Liver (tissue), 9 donors: ENCODE data around the gene FILIP1L. TPM values are rescaled to one million over a fixed set of nuclear protein-coding genes. Genes with fewer than 3 reads are reported as not detected.

Experiments
- DNase-seq: peaks from one replicate; pipeline ENCODE4 v3.0.0-alpha.2; 2017; ENCODE audit warnings: low spot score
- H3K27ac ChIP-seq, 2 donors: one replicate each; pipeline ENCODE4 v1.7.0; 2013; ENCODE audit warnings: inconsistent platforms in 2 of 2, low read length in 2 of 2, control low read depth in 1 of 2, low read depth in 1 of 2, mild to moderate bottlenecking in 1 of 2
- H3K27me3 ChIP-seq, 4 donors: one replicate each; pipeline versions ENCODE4 v1.6.1 to v1.7.0; 2013; ENCODE audit warnings: low read length in 3 of 4, inconsistent platforms in 1 of 4, mild to moderate bottlenecking in 1 of 4, moderate library complexity in 1 of 4; ENCODE audit not compliant: control insufficient read depth in 4 of 4, insufficient read depth in 4 of 4
- H3K36me3 ChIP-seq, 4 donors: one replicate each; pipeline versions ENCODE4 v1.6.1 to v1.7.0; 2013; ENCODE audit warnings: low read length in 3 of 4, mild to moderate bottlenecking in 3 of 4, low read depth in 1 of 4, moderate library complexity in 1 of 4; ENCODE audit not compliant: control insufficient read depth in 4 of 4, insufficient read depth in 3 of 4
- H3K4me1 ChIP-seq, 4 donors: one replicate each; pipeline versions ENCODE4 v1.6.1 to v1.7.0; 2013; ENCODE audit warnings: low read length in 3 of 4, mild to moderate bottlenecking in 3 of 4, moderate library complexity in 1 of 4; ENCODE audit not compliant: control insufficient read depth in 4 of 4, insufficient read depth in 4 of 4
- H3K4me3 ChIP-seq, 3 donors: one replicate each; pipeline versions ENCODE4 v1.6.1 to v1.7.0; 2013; ENCODE audit warnings: low read length in 3 of 3, control low read depth in 1 of 3, low read depth in 1 of 3, mild to moderate bottlenecking in 1 of 3
- H3K9ac ChIP-seq, 2 donors: one replicate each; pipeline ENCODE4 v1.7.0; 2013; ENCODE audit warnings: low read length in 2 of 2, mild to moderate bottlenecking in 2 of 2, moderate library complexity in 2 of 2, control low read depth in 1 of 2, low read depth in 1 of 2
- H3K9me3 ChIP-seq, 4 donors: one replicate each; pipeline versions ENCODE4 v1.6.1 to v1.7.0; 2013; ENCODE audit warnings: low read length in 3 of 4; ENCODE audit not compliant: control insufficient read depth in 4 of 4
- EGR1 ChIP-seq, 2 donors: IDR thresholded peaks; 2 replicates each; pipeline ENCODE4 v1.6.1; 2016 to 2018; ENCODE audit warnings: antibody characterized with exemption in 2 of 2, low read depth in 2 of 2
- FOXA2 ChIP-seq: IDR thresholded peaks from 2 replicates; pipeline ENCODE4 v1.6.1; 2016; ENCODE audit warnings: antibody characterized with exemption
- GABPA ChIP-seq, 2 donors: IDR thresholded peaks in 1 of 2; conservative IDR thresholded peaks in 1 of 2; 2 replicates each; pipeline ENCODE4 v1.6.1; 2016; ENCODE audit warnings: antibody characterized with exemption in 2 of 2, mild to moderate bottlenecking in 1 of 2, moderate library complexity in 1 of 2
- HNF4A ChIP-seq, 2 donors: conservative IDR thresholded peaks; 2 replicates each; pipeline ENCODE4 v1.6.1; 2016; ENCODE audit warnings: antibody characterized with exemption in 2 of 2, mild to moderate bottlenecking in 2 of 2
- HNF4G ChIP-seq: IDR thresholded peaks from 2 replicates; pipeline ENCODE4 v1.6.1; 2016; ENCODE audit warnings: antibody characterized with exemption
- JUND ChIP-seq, 2 donors: IDR thresholded peaks; 2 replicates each; pipeline ENCODE4 v1.6.1; 2016; ENCODE audit warnings: antibody characterized with exemption in 2 of 2
- NR2F2 ChIP-seq: IDR thresholded peaks from 2 replicates; pipeline ENCODE4 v1.6.1; 2016; ENCODE audit warnings: antibody characterized with exemption
- RAD21 ChIP-seq, 2 donors: IDR thresholded peaks; 2 replicates each; pipeline ENCODE4 v1.6.1; 2016; ENCODE audit warnings: antibody characterized with exemption in 2 of 2, mild to moderate bottlenecking in 2 of 2
- RXRA ChIP-seq, 2 donors: IDR thresholded peaks; 2 replicates each; pipeline ENCODE4 v1.6.1; 2017 to 2018; ENCODE audit warnings: antibody characterized with exemption in 2 of 2, mild to moderate bottlenecking in 1 of 2
- SP1 ChIP-seq: IDR thresholded peaks from 2 replicates; pipeline ENCODE4 v1.6.1; 2018; ENCODE audit warnings: antibody characterized with exemption, mild to moderate bottlenecking
- TAF1 ChIP-seq: conservative IDR thresholded peaks from 2 replicates; pipeline ENCODE4 v1.6.1; 2016; ENCODE audit warnings: antibody characterized with exemption, mild to moderate bottlenecking
- YY1 ChIP-seq: IDR thresholded peaks from 2 replicates; pipeline ENCODE4 v1.6.1; 2016; ENCODE audit warnings: antibody characterized with exemption, mild to moderate bottlenecking
- ZBTB33 ChIP-seq: IDR thresholded peaks from 2 replicates; pipeline ENCODE4 v1.6.1; 2016; ENCODE audit warnings: antibody characterized with exemption
- WGBS: extraction: QIAGEN DNeasy Blood & Tissue Kit; methylation state at CpG from one replicate; pipeline ENCODE4 v1.1.7; 2013; 5-methylcytosine and 5-hydroxymethylcytosine counted together
- polyA plus RNA-seq, 2 donors: library from polyadenylated mRNA; stranded (reverse) in 1 of 2; unstranded in 1 of 2; fragments of 200-250 nt in 1 of 2; fragments of >200 nt in 1 of 2; fragmentation: Nextera tagmentation in 1 of 2; extraction: Ambion mirVana in 1 of 2; gene quantifications; one replicate each; pipeline versions ENCODE4 v1.2.1 to v1.2.3, GENCODE V29; 2013 to 2015
- total RNA-seq, 2 donors: library from RNA; depleted of rRNA; stranded (reverse); fragments of >200 nt; gene quantifications; one replicate each; pipeline ENCODE4 v1.2.3, GENCODE V29; 2014
- TF ChIP-seq, protein P1 (sequence below): IDR thresholded peaks from 2 replicates; pipeline ENCODE4 v1.6.1; 2016; ENCODE audit warnings: antibody characterized with exemption, mild to moderate bottlenecking
- TF ChIP-seq, protein P2 (sequence below): IDR thresholded peaks from 2 replicates; pipeline ENCODE4 v1.6.1; 2016; ENCODE audit warnings: antibody characterized with exemption
- TF ChIP-seq, protein P3 (sequence below): fragments of 150-350 bp; IDR thresholded peaks from 2 replicates; pipeline ENCODE4 v1.5.1; 2017; ENCODE audit warnings: improper control_type of control experiment, low read depth, low read length; ENCODE audit not compliant: missing input control
- donor health status: healthy.
- donor health status: healthy.
- donor health status: healthy.
- donor health status: healthy.
- donor health status: healthy.

FILIP1L gene
- total and polyA plus RNA-seq, 4 donors, result 1.4 to 6.5 (median 1.9) TPM

DNA sequence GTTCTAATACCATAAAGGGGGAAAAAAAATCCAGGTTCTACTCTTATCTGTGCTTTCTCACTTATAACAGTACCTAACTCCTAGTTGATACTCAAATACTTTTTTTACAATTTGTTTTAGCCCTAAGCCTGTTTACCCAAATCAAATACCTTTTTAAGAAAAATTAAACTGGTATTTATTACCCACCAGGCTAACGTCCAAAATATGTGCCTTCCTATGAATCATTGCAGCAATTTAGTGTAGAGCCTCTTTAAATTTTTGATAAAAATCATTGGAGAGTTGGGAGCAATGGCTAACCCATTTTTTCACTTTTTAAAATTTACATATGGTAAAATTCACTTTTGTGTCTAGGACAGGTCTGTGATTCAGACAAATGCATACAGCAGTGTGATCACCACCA is 27.9 kb downstream of the FILIP1L start (continued):
- TF ChIP-seq, protein P1, sequence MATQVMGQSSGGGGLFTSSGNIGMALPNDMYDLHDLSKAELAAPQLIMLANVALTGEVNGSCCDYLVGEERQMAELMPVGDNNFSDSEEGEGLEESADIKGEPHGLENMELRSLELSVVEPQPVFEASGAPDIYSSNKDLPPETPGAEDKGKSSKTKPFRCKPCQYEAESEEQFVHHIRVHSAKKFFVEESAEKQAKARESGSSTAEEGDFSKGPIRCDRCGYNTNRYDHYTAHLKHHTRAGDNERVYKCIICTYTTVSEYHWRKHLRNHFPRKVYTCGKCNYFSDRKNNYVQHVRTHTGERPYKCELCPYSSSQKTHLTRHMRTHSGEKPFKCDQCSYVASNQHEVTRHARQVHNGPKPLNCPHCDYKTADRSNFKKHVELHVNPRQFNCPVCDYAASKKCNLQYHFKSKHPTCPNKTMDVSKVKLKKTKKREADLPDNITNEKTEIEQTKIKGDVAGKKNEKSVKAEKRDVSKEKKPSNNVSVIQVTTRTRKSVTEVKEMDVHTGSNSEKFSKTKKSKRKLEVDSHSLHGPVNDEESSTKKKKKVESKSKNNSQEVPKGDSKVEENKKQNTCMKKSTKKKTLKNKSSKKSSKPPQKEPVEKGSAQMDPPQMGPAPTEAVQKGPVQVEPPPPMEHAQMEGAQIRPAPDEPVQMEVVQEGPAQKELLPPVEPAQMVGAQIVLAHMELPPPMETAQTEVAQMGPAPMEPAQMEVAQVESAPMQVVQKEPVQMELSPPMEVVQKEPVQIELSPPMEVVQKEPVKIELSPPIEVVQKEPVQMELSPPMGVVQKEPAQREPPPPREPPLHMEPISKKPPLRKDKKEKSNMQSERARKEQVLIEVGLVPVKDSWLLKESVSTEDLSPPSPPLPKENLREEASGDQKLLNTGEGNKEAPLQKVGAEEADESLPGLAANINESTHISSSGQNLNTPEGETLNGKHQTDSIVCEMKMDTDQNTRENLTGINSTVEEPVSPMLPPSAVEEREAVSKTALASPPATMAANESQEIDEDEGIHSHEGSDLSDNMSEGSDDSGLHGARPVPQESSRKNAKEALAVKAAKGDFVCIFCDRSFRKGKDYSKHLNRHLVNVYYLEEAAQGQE, result no peak
- TF ChIP-seq YY1, result no peak
- TF ChIP-seq GABPA (IDR thresholded peaks at IDR 0.05 in 1 of 2, conservative IDR thresholded peaks at IDR 0.05 in 1 of 2), result no peak
- no peak for TF ChIP-seq EGR1 (IDR thresholded peaks at IDR 0.05; ENCODE audit: low read depth in 2 of 2)

DNA sequence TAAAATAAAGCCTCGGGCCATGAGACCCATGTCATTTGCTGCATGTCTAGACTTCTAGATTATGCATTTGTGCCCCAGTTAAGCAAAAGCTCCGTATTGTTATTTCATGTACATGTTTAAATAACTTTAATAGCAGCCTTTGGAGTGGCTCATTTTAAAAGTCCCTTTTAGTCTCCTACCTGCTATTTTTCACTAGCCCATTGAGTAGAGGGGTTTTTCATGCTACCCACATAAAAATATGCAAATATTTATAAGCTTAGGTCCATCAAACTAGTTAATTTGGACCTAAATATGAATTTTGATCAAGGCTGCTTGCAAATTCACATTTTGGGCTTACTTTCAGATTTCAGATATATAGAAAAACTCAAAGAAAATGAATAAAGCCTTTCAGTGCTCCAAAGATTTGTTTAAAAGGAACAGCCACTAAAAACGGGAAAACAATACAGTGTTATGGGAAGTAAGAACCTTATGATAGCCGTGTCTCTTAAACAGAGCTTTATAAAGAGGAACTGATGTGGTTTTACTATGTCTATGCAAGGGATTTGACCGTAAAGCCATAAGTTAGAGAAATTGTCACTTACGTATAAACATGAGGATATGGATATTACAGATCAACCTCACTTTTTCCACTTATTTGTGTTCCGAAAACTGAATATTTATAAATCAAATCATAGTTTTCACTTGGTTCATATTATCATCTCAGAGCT is 30.0 kb downstream of the FILIP1L start:
- WGBS, result 89% methylated on average over 7 of the region's 7 CpGs
- H3K9me3 ChIP-seq, result no peaks in the 10 kb centered on the region
- H3K27me3 ChIP-seq, result no peaks in the 10 kb centered on the region
- H3K9ac ChIP-seq, result no peak overlapping the region
- no peak overlapping the region for H3K27ac ChIP-seq
- no peaks in the 10 kb centered on the region for H3K36me3 ChIP-seq
- TF ChIP-seq FOXA2 (no peak), HNF4A (conservative IDR thresholded peaks at IDR 0.05) (no peak), RXRA (IDR thresholded peaks at IDR 0.05) (no peak), NR2F2 (no peak), SP1 (no peak), RAD21 (IDR thresholded peaks at IDR 0.05) (no peak), HNF4G (no peak), ZBTB33 (no peak), TAF1 (no peak), JUND (IDR thresholded peaks at IDR 0.05) (no peak), YY1 (no peak)
- TF ChIP-seq, protein P1, result no peak
- TF ChIP-seq, protein P2, sequence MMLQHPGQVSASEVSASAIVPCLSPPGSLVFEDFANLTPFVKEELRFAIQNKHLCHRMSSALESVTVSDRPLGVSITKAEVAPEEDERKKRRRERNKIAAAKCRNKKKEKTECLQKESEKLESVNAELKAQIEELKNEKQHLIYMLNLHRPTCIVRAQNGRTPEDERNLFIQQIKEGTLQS, result no peak
- TF ChIP-seq, protein P3, sequence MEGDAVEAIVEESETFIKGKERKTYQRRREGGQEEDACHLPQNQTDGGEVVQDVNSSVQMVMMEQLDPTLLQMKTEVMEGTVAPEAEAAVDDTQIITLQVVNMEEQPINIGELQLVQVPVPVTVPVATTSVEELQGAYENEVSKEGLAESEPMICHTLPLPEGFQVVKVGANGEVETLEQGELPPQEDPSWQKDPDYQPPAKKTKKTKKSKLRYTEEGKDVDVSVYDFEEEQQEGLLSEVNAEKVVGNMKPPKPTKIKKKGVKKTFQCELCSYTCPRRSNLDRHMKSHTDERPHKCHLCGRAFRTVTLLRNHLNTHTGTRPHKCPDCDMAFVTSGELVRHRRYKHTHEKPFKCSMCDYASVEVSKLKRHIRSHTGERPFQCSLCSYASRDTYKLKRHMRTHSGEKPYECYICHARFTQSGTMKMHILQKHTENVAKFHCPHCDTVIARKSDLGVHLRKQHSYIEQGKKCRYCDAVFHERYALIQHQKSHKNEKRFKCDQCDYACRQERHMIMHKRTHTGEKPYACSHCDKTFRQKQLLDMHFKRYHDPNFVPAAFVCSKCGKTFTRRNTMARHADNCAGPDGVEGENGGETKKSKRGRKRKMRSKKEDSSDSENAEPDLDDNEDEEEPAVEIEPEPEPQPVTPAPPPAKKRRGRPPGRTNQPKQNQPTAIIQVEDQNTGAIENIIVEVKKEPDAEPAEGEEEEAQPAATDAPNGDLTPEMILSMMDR, result no peak
- H3K4me3 ChIP-seq, result no peak overlapping the region
- peaks cover 0 to 9% (median 2%) of the 10 kb centered on the region in 4 donors for H3K4me1 ChIP-seq
- no peak for DNase-seq
